ENCODE results near the gene NEK11.

The NEK11 gene

DNA sequence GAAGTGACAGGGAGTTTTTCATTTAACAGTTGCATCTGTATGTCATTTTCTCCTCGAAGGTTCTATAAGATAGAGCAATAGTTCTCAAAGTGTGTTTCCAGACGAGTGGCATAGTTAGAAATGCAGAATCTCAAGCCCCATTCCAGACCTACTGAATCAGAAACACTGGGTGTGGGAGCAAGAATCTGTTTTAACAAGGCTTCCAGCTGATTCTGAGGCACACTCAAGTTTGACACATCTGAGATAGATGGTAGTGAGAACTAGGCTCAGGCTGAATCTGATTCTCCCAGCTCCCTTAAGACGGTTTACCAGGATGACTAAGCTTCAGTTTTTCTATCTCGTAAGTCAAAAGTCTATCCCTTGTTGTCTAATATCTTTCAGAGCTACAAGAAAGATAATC is 195.1 kb downstream of the NEK11 start:
- ATAC-seq, result no peak
- Mint-ChIP-seq H3K27me3 (no peaks in the 10 kb centered on the region), H3K4me1 (no peaks in the 10 kb centered on the region), H3K9me3 (no peaks in the 10 kb centered on the region), H3K4me3 (no peak overlapping the region), H3K27ac (no peak overlapping the region), H3K36me3 (no peaks in the 10 kb centered on the region)

DNA sequence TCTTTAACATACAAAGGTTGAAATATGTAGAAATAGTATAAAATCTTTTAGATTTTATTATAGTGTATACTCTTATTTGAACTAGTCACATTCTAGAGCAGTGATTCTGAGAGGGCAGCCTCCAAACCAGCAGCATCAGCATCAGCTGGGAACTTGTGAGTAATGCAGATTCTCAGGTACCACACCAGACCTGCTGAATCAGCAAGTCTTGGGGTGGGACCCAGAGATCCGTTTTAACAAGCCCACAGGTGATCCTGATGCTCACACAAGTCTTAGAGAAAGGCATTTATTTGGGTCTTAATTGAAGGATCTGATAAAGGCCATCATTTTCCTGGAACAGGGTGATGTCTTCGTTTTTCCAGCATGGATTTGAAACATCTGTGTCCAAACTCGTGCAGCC is 195.9 kb downstream of the NEK11 start:
- Mint-ChIP-seq H3K4me1 (no peaks in the 10 kb centered on the region), H3K36me3 (no peaks in the 10 kb centered on the region), H3K4me3 (no peak overlapping the region)

DNA sequence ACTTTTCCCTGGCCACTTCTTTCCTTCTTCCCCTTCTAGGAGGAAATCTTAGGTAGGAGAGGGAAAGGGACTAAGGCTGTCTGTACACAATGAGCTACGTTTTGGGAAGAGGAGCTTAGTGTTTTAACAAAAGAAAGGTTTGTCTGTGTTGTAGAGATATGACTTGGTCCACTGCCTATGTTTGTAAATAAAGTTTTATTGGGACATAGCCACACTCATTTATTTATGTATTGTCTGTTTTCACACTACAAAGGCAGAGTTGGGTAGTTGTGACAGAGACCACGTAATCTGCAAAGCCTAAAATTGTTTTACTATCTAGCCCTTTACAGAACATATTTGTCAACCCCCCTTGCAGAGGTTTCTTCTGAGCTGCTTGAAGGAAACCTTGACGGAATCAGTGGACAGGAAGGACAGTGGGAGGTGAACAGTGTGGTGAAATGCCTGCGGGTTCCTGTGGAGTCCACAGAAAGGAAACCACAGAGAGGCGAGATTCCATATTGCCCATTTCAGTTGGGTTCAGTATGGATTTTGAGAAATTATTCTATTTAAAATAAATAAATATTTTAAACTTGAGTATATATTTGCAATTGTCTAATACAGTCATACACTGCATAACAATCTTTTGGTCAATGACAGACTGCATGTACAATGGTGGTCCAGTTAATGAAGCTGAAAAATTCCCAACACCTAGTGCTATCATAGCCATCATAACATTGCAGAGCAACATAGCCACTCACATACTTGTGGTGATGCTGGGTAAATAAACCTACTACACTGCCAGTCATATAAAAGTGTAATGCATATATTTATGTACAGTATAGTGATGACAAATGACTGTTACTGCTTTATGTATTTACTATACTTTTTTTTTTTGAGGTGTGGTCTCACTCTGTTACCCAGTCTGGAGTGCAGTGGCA is 197.0 kb downstream of the NEK11 start:
- no peak overlapping the region for H3K4me3 Mint-ChIP-seq
- no peak overlapping the region for H3K27ac Mint-ChIP-seq
- no peak for ATAC-seq
- H3K9me3 Mint-ChIP-seq, result no peaks in the 10 kb centered on the region
- no peaks in the 10 kb centered on the region for H3K4me1 Mint-ChIP-seq
- no peaks in the 10 kb centered on the region for H3K36me3 Mint-ChIP-seq
- H3K27me3 Mint-ChIP-seq, result no peaks in the 10 kb centered on the region

More for the DNA sequence above, 195.9 kb downstream of the NEK11 start:
- H3K27ac Mint-ChIP-seq, result no peak overlapping the region
- ATAC-seq, result no peak
- no peaks in the 10 kb centered on the region for H3K9me3 Mint-ChIP-seq
- no peaks in the 10 kb centered on the region for H3K27me3 Mint-ChIP-seq

DNA sequence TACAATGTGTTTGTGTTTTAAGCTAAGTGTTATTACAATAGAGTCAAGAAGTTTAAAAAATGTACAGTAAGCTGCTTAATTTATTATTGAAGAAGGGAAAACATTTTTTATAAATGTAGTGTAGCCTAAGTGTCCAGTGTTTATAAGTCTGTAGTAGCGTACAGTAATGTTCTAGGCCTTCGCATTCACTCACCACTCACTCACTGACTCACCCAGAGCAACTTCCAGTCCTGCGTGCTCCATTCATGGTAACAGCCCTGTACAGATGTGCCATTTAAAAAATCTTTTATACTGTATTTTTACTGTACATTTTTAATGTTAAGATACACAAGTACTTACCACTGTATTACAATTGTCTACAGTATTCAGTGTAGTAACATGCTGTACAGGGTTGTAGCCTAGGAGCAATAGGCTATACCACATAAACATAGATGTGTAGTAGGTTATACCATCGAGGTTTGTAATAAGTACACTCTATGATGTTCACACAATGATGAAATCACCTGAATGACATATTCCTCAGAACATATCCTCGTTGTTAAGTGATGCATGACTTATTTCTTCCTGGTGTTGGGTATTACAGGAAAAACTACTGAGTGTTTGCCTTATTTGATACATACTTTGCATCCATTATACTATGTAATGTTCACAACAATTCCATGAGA is 198.3 kb downstream of the NEK11 start:
- H3K36me3 Mint-ChIP-seq, result no peaks in the 10 kb centered on the region
- no peaks in the 10 kb centered on the region for H3K4me1 Mint-ChIP-seq
- H3K27me3 Mint-ChIP-seq, result no peaks in the 10 kb centered on the region
- no peak overlapping the region for H3K4me3 Mint-ChIP-seq
- ATAC-seq, result no peak
- H3K27ac Mint-ChIP-seq, result no peak overlapping the region
- no peaks in the 10 kb centered on the region for H3K9me3 Mint-ChIP-seq

DNA sequence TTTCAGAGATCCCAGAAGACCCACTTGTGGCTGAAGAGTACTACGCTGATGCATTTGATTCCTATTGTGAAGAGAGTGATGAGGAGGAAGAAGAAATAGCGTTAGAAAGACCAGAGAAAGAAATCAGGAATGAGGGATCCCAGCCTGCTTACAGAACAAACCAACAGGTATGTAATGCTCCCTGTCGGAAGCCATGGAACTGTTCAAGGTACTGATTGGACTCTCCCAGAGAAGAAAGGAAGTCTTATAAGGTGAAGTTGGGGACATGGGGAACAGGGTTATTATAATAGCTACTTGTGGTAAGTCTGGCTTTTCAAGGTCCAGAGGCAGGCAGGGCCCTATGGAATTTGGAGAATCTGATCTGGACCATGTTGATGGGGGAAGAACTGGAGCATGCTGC is 201.8 kb downstream of the NEK11 start:
- no peak for ATAC-seq
- H3K27ac Mint-ChIP-seq, result no peak overlapping the region
- H3K4me1 Mint-ChIP-seq, result no peaks in the 10 kb centered on the region

DNA sequence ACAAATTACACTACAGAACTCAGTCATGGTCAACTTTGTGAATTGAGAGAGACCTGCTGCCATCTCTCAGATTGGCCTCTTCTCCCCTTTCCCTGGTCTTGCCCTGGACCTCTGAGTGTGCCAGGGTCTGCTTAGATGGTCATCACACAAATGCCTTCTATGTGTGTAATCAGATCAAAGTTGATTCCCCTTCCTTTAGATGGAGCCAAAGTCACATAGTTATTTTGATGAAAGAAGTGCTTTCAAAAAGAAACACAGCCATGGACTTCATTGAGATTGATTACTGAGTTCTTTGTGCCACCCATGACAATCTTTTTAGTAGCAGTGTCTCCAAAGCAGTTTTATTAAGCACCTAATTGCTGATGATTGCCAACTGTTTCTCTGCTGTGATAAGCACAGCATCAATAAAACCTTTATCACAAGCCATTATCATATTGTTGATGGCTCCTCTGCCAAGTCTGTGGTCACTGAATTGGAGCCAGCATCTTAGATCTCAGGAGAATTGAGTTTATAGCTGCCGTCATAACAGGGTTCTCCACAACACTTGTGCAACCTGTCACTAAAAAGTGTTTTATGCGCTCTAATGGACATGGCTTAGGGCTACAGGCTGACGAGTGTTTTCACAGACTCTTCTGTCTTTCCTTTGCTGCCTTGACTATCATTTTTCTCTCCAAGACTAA is 205.2 kb downstream of the NEK11 start:
- no peaks in the 10 kb centered on the region for H3K27me3 Mint-ChIP-seq
- H3K36me3 Mint-ChIP-seq, result no peaks in the 10 kb centered on the region
- H3K9me3 Mint-ChIP-seq, result no peaks in the 10 kb centered on the region
- no peak overlapping the region for H3K27ac Mint-ChIP-seq
- ATAC-seq, result no peak
- H3K4me3 Mint-ChIP-seq, result no peak overlapping the region
- H3K4me1 Mint-ChIP-seq, result no peaks in the 10 kb centered on the region

More for the DNA sequence above, 201.8 kb downstream of the NEK11 start:
- no peaks in the 10 kb centered on the region for H3K9me3 Mint-ChIP-seq
- no peaks in the 10 kb centered on the region for H3K36me3 Mint-ChIP-seq
- no peaks in the 10 kb centered on the region for H3K27me3 Mint-ChIP-seq
- no peak overlapping the region for H3K4me3 Mint-ChIP-seq

DNA sequence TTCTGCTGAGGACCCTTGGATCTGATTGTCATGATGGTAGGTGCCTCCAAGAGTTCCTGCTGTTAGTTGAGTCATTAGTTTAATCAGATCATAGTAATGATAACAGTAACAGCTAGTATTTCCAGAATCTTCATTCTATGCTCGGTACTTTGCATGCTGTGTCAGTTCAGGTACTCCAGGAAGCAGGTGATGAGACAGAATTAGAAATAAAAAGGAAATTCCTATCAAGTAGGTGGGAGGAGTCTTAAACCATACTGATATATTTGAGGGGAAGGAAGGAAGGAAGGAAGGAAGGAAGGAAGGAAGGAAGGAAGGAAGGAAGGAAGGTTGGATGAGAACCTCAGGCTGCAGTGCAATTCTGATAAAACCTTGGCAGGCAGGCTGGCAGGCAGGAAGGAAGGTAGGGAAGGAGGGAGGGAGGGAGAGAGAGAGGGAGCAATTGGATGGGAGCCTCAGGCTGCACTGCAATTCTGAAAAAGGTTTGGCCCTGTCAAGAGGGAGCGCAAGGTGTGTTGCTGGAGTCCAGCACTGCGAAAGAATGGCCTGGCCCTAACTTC is 206.1 kb downstream of the NEK11 start:
- ATAC-seq, result no peak
- Mint-ChIP-seq H3K27ac (no peak overlapping the region), H3K4me1 (no peaks in the 10 kb centered on the region)

DNA sequence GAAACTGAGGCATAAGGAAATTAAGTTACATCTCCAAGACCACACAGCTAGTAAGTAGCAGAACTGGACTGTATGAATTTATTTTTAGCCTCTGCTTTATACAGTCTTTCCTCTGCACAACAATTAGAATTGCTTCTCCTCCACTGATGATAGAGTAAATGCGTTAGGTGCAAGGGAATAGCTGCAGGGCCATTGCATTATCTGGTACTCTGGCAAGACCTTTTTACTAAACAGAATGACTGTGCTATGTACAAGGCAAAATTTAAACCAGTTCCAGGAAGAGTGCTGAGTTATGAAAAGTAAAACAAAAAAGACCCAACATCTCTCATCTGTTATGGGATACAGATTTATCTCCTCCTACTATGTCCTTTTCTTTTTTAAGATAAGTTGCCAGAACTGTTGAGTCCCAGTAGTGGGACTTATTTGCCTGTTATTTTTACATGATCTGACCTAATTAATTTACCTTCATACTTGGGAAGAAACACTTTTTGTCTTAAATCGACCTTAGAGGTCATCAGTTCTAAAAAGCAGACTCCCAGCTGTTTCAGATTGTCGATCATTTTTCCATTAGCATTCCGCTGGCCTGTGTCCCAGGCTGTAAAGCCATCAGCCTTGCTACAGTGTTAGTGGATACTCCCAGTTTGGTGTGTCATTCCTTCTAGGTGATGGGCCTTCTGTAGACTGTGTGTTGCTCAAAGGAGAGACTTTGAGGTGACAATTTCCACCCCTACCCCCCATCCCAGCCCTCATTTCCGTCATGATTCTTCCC is 207.4 kb downstream of the NEK11 start:
- no peak for ATAC-seq
- H3K27ac Mint-ChIP-seq, result no peak overlapping the region
- H3K9me3 Mint-ChIP-seq, result no peaks in the 10 kb centered on the region
- H3K4me1 Mint-ChIP-seq, result no peaks in the 10 kb centered on the region
- no peaks in the 10 kb centered on the region for H3K36me3 Mint-ChIP-seq
- H3K27me3 Mint-ChIP-seq, result no peaks in the 10 kb centered on the region
- H3K4me3 Mint-ChIP-seq, result no peak overlapping the region

More for the DNA sequence above, 206.1 kb downstream of the NEK11 start:
- H3K27me3 Mint-ChIP-seq, result no peaks in the 10 kb centered on the region
- no peaks in the 10 kb centered on the region for H3K36me3 Mint-ChIP-seq
- H3K4me3 Mint-ChIP-seq, result no peak overlapping the region
- H3K9me3 Mint-ChIP-seq, result no peaks in the 10 kb centered on the region

DNA sequence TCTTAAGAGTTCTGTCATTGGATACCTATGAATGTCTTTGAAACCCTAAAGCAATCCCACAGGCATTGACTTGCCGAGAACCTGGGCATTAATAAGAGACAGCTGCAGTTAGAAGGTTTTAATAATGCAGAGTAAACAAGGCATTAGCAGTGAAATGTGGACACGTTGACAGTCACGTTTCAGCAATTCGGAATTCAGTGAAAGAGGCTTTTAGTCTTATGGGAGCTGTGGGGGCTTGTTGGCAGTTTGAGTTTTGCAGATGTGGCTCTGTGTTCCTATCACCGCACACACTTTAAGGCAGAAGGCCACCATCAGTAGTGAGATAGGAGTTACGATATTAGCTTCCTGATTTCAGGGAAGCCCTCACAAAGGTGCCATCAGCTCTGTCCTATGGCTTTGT is 209.7 kb downstream of the NEK11 start:
- no peak for ATAC-seq
- H3K27me3 Mint-ChIP-seq, result no peaks in the 10 kb centered on the region
- H3K4me3 Mint-ChIP-seq, result no peak overlapping the region
- no peak overlapping the region for H3K27ac Mint-ChIP-seq
- no peaks in the 10 kb centered on the region for H3K4me1 Mint-ChIP-seq
- H3K36me3 Mint-ChIP-seq, result no peaks in the 10 kb centered on the region
- no peaks in the 10 kb centered on the region for H3K9me3 Mint-ChIP-seq

DNA sequence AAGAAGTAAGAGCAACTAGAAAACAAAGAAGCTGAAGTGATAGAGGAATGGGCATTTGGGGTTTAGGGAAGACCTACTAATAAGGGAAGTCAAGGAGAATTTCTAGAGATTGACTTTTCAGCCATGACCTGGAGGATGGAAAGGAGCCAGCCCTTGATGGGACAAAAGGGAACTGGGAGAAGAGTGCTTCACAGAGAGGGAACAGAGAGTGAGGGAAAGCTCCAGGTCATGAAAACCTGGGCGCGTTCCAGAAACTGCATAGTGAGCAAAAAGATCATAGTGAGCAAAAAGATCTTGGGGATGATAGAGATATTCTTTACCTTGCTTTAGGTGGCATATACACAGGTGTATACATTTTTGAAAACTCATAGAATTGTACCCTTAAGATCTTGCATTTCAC is 211.8 kb downstream of the NEK11 start:
- H3K27ac Mint-ChIP-seq, result no peak overlapping the region
- H3K9me3 Mint-ChIP-seq, result no peaks in the 10 kb centered on the region
- H3K4me1 Mint-ChIP-seq, result no peaks in the 10 kb centered on the region
- no peaks in the 10 kb centered on the region for H3K27me3 Mint-ChIP-seq
- no peak overlapping the region for H3K4me3 Mint-ChIP-seq
- no peak for ATAC-seq
- H3K36me3 Mint-ChIP-seq, result no peaks in the 10 kb centered on the region

DNA sequence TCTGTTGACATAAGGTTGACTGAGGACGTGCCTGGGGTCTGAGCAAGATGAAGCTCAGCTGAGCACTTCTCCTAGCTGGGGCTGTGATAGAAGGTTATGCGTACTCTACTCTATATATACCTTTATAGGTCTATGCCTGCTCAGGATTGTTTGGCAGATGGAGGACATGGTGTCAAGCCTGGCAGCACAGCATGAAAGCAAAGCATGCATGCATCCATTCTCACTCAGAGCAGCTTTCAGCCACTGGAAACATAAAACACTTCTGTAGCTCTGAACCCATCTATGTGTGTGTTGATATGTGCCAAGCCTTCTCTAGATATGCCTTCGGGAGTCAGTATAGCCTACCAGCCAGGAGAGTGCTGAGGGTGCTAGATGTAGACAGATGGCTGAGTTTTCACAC is 212.6 kb downstream of the NEK11 start:
- H3K4me3 Mint-ChIP-seq, result no peak overlapping the region
- no peak overlapping the region for H3K27ac Mint-ChIP-seq
- H3K36me3 Mint-ChIP-seq, result no peaks in the 10 kb centered on the region
- H3K27me3 Mint-ChIP-seq, result no peaks in the 10 kb centered on the region
- no peaks in the 10 kb centered on the region for H3K4me1 Mint-ChIP-seq
- ATAC-seq, result no peak
- H3K9me3 Mint-ChIP-seq, result no peaks in the 10 kb centered on the region

DNA sequence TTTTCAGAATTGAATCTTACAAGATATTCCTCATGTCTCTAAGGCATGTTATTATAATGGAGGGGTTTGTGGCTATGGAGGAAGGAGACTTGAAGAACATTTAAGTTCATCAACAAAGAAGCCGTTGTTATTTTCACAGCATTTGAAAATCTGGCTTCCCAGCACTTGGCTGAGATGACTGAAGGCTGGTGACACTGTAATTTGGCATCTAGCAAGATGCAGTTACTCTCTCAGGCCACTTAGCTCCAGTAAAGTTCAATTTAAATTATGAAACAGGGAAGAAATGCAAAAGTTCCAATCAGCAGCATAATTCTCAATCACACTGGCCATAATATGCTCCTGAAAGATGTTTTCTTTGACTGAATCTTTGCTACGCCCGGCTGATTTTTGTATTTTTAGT is 215.5 kb downstream of the NEK11 start:
- Mint-ChIP-seq H3K9me3 (no peaks in the 10 kb centered on the region), H3K4me1 (no peaks in the 10 kb centered on the region), H3K4me3 (no peak overlapping the region), H3K36me3 (no peaks in the 10 kb centered on the region), H3K27me3 (no peaks in the 10 kb centered on the region), H3K27ac (no peak overlapping the region)
- no peak for ATAC-seq

DNA sequence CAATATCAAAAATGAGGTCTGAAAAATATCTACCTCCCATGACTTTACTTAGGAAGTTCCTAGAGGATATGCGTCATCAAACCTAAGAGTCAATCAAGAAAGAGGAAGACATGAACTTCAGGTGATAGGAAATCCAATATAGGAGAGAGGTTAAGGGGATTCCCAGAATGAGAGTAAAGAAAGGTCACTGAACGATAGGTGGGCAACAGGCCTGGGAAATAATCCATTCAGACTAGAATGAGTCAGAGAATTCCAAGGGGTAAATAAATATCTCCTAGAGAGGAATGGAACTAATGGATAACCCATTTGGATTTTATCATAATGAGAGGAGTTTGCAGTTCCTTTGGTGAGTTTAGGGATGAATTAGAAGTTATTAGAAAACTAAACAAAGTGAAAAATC is 223.8 kb downstream of the NEK11 start:
- Mint-ChIP-seq H3K4me3 (no peak overlapping the region), H3K4me1 (no peaks in the 10 kb centered on the region), H3K9me3 (peaks cover 15% of the 10 kb centered on the region), H3K27ac (no peak overlapping the region), H3K36me3 (peaks cover 29% of the 10 kb centered on the region), H3K27me3 (peaks cover 14% of the 10 kb centered on the region)
- ATAC-seq, result no peak

DNA sequence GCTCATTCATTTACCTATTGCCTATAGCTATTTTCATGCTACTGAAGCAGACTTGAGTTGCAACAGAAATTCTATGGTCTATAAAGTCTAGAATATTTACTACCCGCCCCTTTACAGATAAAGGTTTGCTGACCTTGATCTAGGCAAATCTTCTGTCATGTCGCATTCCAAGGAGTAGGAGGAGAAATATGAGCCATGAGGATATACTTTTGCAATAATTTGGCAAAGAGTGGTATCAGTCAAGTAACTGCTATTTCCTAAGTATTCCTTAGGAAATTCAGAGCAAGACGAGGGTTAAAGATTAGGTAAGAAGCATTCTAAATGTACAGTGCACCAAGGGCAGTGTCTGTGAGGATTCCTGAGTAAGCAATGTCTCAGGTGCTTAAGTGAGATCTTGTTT is 233.8 kb downstream of the NEK11 start:
- Mint-ChIP-seq H3K27ac (no peak overlapping the region), H3K9me3 (peaks cover 8% of the 10 kb centered on the region), H3K27me3 (no peaks in the 10 kb centered on the region), H3K36me3 (peaks cover 4% of the 10 kb centered on the region), H3K4me3 (no peak overlapping the region), H3K4me1 (no peaks in the 10 kb centered on the region)
- ATAC-seq, result no peak

DNA sequence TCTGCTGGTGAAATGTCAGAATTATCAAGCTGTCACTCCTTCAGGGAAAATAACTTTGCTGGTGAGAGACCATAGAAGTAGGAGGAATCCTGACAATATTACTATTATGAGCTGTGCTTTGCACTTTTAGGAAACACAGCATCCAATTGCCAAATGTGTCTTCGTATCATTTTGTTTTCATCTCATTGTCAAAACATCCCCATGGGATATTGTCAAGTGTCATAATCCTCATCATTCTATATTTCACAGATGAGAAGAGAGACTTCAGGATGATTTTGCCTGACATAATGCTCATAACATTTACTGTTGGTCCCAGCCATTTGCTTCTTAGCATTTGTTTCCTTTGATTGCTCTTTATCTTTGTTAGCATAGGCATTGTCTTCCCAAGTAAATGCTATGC is 234.4 kb downstream of the NEK11 start:
- ATAC-seq, result no peak
- Mint-ChIP-seq H3K27ac (no peak overlapping the region), H3K4me3 (no peak overlapping the region), H3K27me3 (no peaks in the 10 kb centered on the region), H3K36me3 (peaks cover 3% of the 10 kb centered on the region), H3K9me3 (peaks cover 6% of the 10 kb centered on the region), H3K4me1 (no peaks in the 10 kb centered on the region)

All from stimulated activated memory B cell treated with anti-CD40 and anti-IgM and Interleukin-4, amounts not matched to agents 10 μg/mL and 1 μg/mL and 100 μg/mL, for 72 hours (primary cell).